ENCODE data around the gene COL8A2.

GRCh38 chr1:36149973-36150295 lies 24.9 kb upstream of the COL8A2 start:
- no peak for TF ChIP-seq CTCF (IDR thresholded peaks at IDR 0.05; ENCODE audit: insufficient read depth, low read length)
- TF ChIP-seq, protein P1, sequence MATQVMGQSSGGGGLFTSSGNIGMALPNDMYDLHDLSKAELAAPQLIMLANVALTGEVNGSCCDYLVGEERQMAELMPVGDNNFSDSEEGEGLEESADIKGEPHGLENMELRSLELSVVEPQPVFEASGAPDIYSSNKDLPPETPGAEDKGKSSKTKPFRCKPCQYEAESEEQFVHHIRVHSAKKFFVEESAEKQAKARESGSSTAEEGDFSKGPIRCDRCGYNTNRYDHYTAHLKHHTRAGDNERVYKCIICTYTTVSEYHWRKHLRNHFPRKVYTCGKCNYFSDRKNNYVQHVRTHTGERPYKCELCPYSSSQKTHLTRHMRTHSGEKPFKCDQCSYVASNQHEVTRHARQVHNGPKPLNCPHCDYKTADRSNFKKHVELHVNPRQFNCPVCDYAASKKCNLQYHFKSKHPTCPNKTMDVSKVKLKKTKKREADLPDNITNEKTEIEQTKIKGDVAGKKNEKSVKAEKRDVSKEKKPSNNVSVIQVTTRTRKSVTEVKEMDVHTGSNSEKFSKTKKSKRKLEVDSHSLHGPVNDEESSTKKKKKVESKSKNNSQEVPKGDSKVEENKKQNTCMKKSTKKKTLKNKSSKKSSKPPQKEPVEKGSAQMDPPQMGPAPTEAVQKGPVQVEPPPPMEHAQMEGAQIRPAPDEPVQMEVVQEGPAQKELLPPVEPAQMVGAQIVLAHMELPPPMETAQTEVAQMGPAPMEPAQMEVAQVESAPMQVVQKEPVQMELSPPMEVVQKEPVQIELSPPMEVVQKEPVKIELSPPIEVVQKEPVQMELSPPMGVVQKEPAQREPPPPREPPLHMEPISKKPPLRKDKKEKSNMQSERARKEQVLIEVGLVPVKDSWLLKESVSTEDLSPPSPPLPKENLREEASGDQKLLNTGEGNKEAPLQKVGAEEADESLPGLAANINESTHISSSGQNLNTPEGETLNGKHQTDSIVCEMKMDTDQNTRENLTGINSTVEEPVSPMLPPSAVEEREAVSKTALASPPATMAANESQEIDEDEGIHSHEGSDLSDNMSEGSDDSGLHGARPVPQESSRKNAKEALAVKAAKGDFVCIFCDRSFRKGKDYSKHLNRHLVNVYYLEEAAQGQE (IDR thresholded peaks at IDR 0.05; ENCODE audit: insufficient replicate concordance, low read depth): no peak
- no peak for TF ChIP-seq POLR2AphosphoS5 (IDR thresholded peaks at IDR 0.05; ENCODE audit: low read depth)
- TF ChIP-seq GABPA (IDR thresholded peaks at IDR 0.05; ENCODE audit: low read depth): no peak
- TF ChIP-seq SPI1 (IDR thresholded peaks at IDR 0.05; ENCODE audit: borderline replicate concordance, low read depth): no peak
